Dermis blood vessel endothelial cell (primary cell): ENCODE data around the gene PKP1. TPM values are rescaled to one million over a fixed set of nuclear protein-coding genes. Genes with fewer than 3 reads are reported as not detected.

Source experiments
- DNase-seq: peaks from one replicate; pipeline ENCODE4 v3.0.0; 2010
- total RNA-seq: library from RNA; depleted of rRNA; stranded (reverse); fragments of >200 nt; gene quantifications from 2 replicates; pipeline ENCODE4 v1.2.3, GENCODE V29; 2014

PKP1 gene
- total RNA-seq, 1 donor from 2014 or later, result 0.85 TPM

- DNase-seq, result no peak
These were observed 1.1 kb upstream of the PKP1 start for GRCh38 chr1:201282216-201282615.

GRCh38 chr1:201283836-201284553, 689 bp downstream of the PKP1 start:
- no peak for DNase-seq

DNA sequence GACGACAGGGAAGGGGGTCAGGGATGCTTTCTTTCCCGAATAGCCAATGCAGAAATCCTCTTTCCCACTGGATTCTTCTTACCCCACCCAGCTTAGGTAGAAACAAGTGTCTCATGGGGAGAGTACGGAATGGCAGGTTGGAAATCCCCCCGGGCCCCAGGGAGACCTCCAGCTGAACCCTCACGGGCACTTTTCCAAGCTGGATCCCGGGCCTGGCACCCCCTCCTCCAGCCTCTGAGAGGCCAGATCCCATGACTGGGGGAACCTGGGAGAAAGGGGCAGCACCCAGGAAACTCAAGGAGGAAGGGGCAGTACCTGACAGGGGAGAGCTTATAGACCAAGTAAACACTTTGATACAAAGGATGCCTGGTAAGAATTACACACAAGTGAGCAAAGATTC, 1.3 kb downstream of the PKP1 start:
- no peak for DNase-seq

DNA sequence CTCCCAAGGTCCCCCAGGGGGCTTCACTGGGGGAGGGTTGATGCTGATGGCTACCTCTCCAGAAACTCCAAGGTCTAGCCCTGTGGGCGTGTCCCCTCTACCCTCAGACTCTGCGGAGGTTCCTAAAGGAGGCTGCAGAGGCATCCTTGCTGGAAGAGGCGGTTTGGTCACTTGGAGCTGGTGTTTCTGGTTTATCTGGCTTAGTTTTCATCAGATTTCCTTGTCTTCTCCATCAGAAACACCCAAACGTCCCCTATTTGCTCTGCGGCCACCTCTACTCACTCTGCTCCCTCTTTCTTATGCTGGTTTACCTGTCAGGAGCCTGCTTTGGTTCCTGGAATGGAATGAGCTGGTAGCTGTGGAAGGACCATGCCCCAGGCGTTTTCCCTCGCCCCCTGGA, 2.5 kb downstream of the PKP1 start:
- DNase-seq, result no peak

GRCh38 chr1:201286445-201286844, 3.1 kb downstream of the PKP1 start:
- DNase-seq, result no peak

DNA sequence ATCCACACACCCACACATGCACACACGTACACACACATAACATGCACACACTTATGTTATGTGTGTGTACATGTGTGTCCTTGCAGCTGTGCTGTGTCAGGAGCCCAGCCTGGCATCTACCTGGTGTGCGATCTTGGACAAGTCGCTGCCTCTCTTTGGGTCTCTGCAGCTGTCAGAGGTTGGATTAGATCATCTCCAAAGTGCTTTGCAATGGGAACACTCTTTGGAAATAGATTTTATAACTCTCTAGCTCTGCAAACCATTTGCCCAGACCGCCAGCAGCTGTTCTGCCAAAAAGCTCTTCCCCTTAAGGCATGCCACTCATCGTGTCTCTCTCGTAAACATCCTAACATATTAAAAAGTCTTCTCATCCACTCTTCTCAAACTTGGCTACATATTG, 4.7 kb downstream of the PKP1 start:
- no peak for DNase-seq

DNA sequence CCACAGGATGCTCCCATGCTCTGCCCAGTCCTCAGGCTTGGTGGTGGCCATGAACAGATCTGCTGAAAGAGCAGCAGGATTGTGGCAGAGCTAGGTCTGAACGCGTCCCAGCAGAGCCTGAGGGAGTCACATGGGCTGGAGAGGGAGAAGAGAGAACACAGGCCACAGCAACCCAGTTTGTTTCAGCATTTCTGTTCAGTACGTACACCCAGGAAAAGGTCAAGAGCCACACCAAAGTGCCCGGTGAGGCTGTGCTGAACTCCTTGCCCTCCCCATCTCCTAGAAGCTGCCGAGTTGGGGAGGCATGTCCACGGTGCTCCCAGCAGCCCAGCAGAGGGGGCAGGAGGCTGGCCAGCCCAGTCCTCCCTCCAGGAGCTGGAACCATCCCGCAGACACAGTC, 5.5 kb downstream of the PKP1 start:
- no peak for DNase-seq

GRCh38 chr1:201290551-201290950, 7.2 kb downstream of the PKP1 start:
- no peak for DNase-seq

- DNase-seq, result no peak
These were observed 8.6 kb downstream of the PKP1 start for GRCh38 chr1:201291916-201292315.

- DNase-seq, result no peak
These were observed 11.6 kb downstream of the PKP1 start for GRCh38 chr1:201294876-201295275.

DNA sequence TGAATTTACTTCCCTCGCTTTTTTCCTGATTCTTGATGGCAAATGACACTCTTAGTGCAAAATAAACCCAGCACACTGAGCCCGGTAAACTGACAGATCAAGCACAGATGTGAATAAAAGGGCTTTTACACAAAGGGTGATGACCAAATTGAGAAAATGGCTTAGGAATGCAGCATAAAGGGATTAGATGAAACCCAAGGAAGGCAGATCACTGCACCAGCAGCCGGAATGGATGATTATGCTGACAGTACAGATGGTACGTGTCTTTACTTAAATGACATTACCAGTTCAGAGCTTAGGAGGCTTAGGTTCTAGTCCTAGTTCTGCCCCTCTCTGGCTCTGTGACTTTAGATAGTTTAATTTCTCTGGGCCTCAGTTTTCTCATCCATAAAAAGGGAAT, 12.0 kb downstream of the PKP1 start:
- no peak for DNase-seq

DNA sequence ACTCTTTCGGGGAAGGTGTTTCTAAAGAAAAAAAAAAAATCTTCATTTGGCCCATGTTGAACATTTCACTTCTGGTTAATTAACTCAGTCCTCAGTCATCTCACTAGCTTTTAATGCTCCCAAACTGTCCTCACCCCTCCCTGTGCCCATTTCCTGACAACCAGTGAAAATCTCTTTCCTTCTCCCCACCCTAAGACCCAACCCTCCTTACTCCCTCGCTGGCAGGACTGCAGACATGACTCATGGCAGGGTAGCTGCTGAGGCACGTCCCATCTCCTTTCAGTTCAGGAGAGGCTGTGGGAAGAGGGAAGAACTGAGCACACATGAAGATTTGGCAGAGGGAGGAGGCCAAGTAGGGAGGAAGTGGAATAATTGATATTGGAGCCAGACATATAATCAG, 12.6 kb downstream of the PKP1 start:
- no peak for DNase-seq

DNA sequence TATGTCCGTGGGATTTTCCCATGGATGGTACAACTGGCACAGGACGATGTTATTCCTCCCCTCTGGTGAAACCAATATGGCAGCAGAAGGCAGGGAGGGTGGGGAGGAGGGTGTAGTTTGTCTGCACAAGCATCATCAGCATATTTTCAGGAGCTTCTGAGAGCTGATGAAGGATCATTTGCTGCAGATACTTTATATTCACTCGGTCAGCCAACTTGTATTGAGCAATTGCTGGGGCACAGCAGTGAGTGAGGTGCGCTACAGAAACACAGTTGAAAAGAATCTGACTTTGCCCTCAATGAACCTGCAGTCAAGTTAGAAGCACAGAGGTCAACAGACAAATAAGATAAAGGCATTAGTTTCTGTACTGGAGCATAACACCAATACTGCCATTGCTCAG, 13.0 kb downstream of the PKP1 start:
- DNase-seq, result no peak

GRCh38 chr1:201298396-201299381, 15.4 kb downstream of the PKP1 start:
- no peak for DNase-seq

- no peak for DNase-seq
These were observed 16.7 kb downstream of the PKP1 start for GRCh38 chr1:201299968-201300367.

- no peak for DNase-seq
These were observed 17.3 kb downstream of the PKP1 start for GRCh38 chr1:201300641-201301040.

DNA sequence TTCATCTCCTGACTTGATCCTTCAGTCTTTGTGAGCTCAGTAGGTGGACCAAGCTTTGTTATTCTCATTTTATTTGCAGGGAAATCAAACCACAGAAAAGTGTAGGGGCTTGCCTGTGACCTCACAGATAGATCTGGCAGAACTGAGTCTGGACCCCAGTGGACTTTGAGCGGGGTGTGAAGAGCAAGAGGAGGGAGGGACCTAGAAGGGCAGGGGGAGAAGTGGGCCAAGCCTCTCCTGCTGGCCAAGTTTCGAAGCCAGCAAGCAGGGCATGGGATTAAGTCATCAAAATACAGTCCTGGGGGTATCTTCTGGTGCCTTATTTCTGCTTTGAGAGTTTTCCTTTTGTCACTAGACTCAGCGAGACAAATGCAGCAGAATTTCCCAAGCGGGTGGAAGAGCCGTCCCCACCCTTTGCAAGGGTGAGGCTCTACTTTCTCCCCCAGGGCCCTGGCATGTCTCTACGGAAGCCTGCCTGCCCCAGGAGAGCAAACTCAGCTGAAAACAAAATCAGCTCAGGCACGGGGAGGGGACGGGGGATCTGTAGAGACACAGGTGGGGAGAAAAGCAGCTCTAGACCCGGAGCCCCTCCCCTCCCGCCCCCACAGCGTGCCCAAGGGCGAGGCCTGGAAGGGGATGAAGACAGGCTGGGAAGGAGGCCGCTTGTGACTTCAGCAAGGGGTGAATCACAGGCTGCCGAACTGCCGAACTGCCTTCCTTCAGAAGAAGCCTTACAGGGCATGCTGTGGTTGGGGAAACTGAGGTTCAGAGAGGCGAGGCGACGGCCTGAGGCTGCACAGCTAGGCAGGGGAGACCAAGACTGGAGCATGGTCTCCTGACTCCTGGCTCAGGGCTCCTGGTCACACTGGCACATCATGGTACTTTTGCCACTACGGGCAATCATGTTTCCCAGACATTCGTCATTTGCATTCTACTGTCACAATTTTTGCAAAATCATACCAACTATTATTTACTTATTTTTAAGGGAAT, 19.2 kb downstream of the PKP1 start:
- no peak for DNase-seq

- DNase-seq, result no peak
These were observed 20.8 kb downstream of the PKP1 start for GRCh38 chr1:201304126-201304525.

- no peak for DNase-seq
These were observed 22.5 kb downstream of the PKP1 start for GRCh38 chr1:201305815-201306214.

- DNase-seq, result no peak
These were observed 23.9 kb downstream of the PKP1 start for GRCh38 chr1:201307231-201307630.

GRCh38 chr1:201307760-201308499, 24.6 kb downstream of the PKP1 start:
- peak; percentile 24 for DNase-seq

DNA sequence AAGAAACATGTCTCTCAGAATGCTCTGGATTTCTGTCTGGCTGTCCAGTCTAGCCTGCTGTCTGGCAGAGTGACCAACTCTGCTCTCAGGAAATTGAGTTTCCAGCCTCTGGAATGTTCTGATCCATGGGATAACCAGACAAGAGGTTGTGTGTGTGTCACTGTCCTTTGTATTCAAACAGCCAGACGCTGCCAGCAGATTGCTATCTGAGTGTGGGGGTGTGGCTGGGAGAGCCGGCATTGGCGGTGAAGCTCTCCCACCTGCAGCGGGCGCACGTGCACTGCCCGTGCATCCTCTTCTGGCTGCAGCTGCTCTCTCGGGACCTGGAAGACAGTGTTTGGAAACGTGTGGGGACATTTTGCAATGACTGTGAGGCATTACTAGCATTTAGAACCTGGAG, 26.1 kb downstream of the PKP1 start:
- DNase-seq, result peak; percentile 89
